Astrocyte (in vitro differentiated cells and primary cell): ENCODE results near the gene MOB3C.

Experiments used
- CTCF ChIP-seq: IDR thresholded peaks from 2 replicates; pipeline ENCODE4 v1.5.1; 2011; ENCODE audit warnings: low read depth, mild to moderate bottlenecking, inconsistent platforms, low read length, moderate library complexity; ENCODE audit not compliant: insufficient read depth
- EZH2 ChIP-seq: IDR thresholded peaks from 2 replicates; pipeline ENCODE4 v1.6.1; 2012; ENCODE audit warnings: mild to moderate bottlenecking, low read length, inconsistent platforms; ENCODE audit not compliant: insufficient read depth

- TF ChIP-seq CTCF: no peak
- no peak for TF ChIP-seq EZH2
These were observed 3.5 kb downstream of the MOB3C start for GRCh38 chr1:46612937-46613660.
